Right lobe of liver (tissue), 6 donors: ENCODE results near the gene MYH6. TPM values are rescaled to one million over a fixed set of nuclear protein-coding genes. Genes with fewer than 3 reads are reported as not detected.

Experiments used
- ATAC-seq, 4 donors: fragments of 200-7000 bp; cut with Tn5 transposase; one replicate each; pipeline ENCODE4 v1.9.1; 2020; ENCODE audit warnings: mild to moderate bottlenecking in 4 of 4, moderate library complexity in 4 of 4
- DNase-seq, 3 donors: peaks; one replicate each; pipeline ENCODE4 v3.0.0-alpha.2; 2020
- H3K27ac ChIP-seq, 3 donors: fragments of 200-600 bp; one replicate each; pipeline ENCODE4 v1.8.0; 2022
- H3K27me3 ChIP-seq, 2 donors: fragments of 200-600 bp; one replicate each; pipeline ENCODE4 v1.8.0; 2022
- H3K36me3 ChIP-seq, 4 donors: fragments of 200-600 bp; sonication (generic) in 1 of 4; one replicate each; pipeline versions ENCODE4 v1.5.1 to v1.8.0; 2017 to 2022; ENCODE audit warnings: control low read depth in 1 of 4
- H3K4me1 ChIP-seq, 4 donors: fragments of 200-600 bp; sonication (generic) in 1 of 4; one replicate each; pipeline versions ENCODE4 v1.5.1 to v1.8.0; 2017 to 2022; ENCODE audit warnings: control low read depth in 1 of 4
- H3K4me3 ChIP-seq, 3 donors: fragments of 200-600 bp; one replicate each; pipeline ENCODE4 v1.8.0; 2022
- H3K9me3 ChIP-seq, 4 donors: fragments of 200-600 bp; sonication (generic) in 1 of 4; one replicate each; pipeline versions ENCODE4 v1.5.1 to v1.8.0; 2017 to 2022; ENCODE audit warnings: control low read depth in 1 of 4
- CTCF ChIP-seq, 4 donors: fragments of 200-600 bp in 3 of 4; fragments of 450-650 bp in 1 of 4; IDR thresholded peaks; one replicate each; pipeline versions ENCODE4 v1.5.1 to v1.8.0; 2016 to 2022; ENCODE audit warnings: antibody characterized with exemption in 4 of 4, mild to moderate bottlenecking in 2 of 4
- POLR2A ChIP-seq: fragments of 450-650 bp; IDR thresholded peaks from one replicate; pipeline ENCODE4 v1.6.1; 2017; ENCODE audit warnings: antibody characterized with exemption, mild to moderate bottlenecking
- WGBS: methylation state at CpG from one replicate; pipeline ENCODE4 v1.1.6; 2018; ENCODE audit warnings: low coverage, low lambda C conversion rate; ENCODE audit not compliant: insufficient coverage; ENCODE audit errors: missing lambda C conversion rate; 5-methylcytosine and 5-hydroxymethylcytosine counted together
- intact Hi-C, 2 donors: fragments of 100-400 bp; cut with DNase I; formaldehyde crosslinking; loops; one replicate each; pipeline versions ENCODE4 v1.11.2 to v1.14.1; 2022
- total RNA-seq, 6 experiments: library from RNA; depleted of rRNA in 2 of 6; stranded (reverse); fragments of >200 nt in 2 of 6; fragmentation: NEBNext Ultra II Directional in 3 of 6; extraction: Animal tissue kit (Norgen Biotek cat#: 25700) in 3 of 6; gene quantifications; one replicate each; pipeline versions ENCODE4 v1.1.0 to v1.2.4, GENCODE V29; 2016 to 2023
- donor health status: DM: no; HTN: yes; CAD: no.
- donor health status: DM: no; HTN: no; CAD: no.
- donor health status: DM: no; HTN: no; CAD: no.
- donor health status: DM: no; HTN: yes; CAD: no.
- donor health status: DM: no; HTN: yes; CAD: no.

MYH6 gene
- total RNA-seq, 6 experiments from 2014 or later: 0.07 to 1.00 (median 0.13) TPM; not detected in 1

DNA sequence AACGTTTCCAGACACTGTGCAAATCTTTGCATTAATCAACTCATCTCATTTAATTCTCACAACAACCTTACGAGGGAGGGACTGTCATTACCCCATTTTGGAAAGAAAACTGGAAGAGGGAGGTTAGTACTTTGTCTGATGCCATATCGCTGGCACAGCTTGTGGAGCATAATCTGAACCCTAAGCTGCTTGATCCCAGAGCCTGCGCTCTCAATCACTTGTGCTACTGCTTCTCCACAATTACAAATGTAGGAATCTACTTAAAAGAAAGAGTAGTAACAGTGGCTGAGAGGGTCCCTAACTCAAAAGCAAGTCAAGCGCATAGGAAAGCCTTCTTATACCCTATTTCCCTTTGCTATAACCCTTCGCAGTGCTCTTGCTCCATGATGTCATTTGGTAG, 46.3 kb downstream of the MYH6 start:
- no peak for ATAC-seq
- no peak for TF ChIP-seq POLR2A
- no peak for TF ChIP-seq CTCF (IDR thresholded peaks at IDR 0.05)
- intact Hi-C loops: no loop called here
- 44% methylated on average over 3 of the region's 6 CpGs for WGBS
- Histone ChIP-seq H3K27me3 (peaks cover 0 to 16% of the 10 kb centered on the region in 2 donors), H3K4me3 (no peak overlapping the region), H3K9me3 (no peaks in the 10 kb centered on the region), H3K36me3 (no peaks in the 10 kb centered on the region), H3K27ac (no peak overlapping the region), H3K4me1 (peaks cover 0 to 12% (median 0%) of the 10 kb centered on the region in 4 donors)
- DNase-seq: no peak

GRCh38 chr14:23361320-23361719, 46.8 kb downstream of the MYH6 start:
- no peaks in the 10 kb centered on the region for H3K36me3 ChIP-seq
- TF ChIP-seq POLR2A (no peak), CTCF (IDR thresholded peaks at IDR 0.05) (no peak)
- H3K4me1 ChIP-seq: peaks cover 0 to 12% (median 0%) of the 10 kb centered on the region in 4 donors
- intact Hi-C loops: no loop called here
- H3K4me3 ChIP-seq: no peak overlapping the region
- DNase-seq: peak in 1 of 3 donors; percentile 10
- H3K9me3 ChIP-seq: no peaks in the 10 kb centered on the region
- no peak overlapping the region for H3K27ac ChIP-seq
- peaks cover 0 to 16% of the 10 kb centered on the region in 2 donors for H3K27me3 ChIP-seq
- no peak for ATAC-seq

DNA sequence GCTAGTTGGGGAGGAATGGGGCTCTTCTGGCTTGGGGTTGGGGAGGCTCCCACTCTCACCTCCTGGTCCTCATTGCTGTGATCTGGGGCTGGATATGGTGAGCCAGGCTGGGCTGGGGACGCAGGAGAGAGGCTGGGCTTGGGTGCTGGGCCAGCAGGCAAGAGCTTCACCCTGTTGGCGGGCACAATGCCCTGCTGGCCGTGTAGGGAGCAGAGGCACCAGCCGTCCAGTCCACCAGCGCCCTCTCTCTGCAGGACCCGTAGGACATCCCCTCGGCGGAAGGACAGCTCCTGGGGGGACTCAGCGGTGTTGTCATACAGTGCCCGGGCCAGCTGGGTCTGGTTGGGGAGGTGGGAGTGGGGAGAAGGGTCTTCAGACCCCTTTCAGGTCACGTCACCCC, 47.6 kb downstream of the MYH6 start:
- ATAC-seq (peak in 1 of 4 donors; percentile 5), DNase-seq (peak in 1 of 3 donors; percentile 28)
- WGBS: 67% methylated on average over 1 of the region's 11 CpGs
- Histone ChIP-seq H3K9me3 (no peaks in the 10 kb centered on the region), H3K4me1 (peaks cover 0 to 8% (median 0%) of the 10 kb centered on the region in 4 donors), H3K27ac (no peak overlapping the region), H3K36me3 (no peaks in the 10 kb centered on the region), H3K27me3 (peaks cover 0 to 10% of the 10 kb centered on the region in 2 donors), H3K4me3 (no peak overlapping the region)
- intact Hi-C loops: no loop called here
- TF ChIP-seq POLR2A (no peak), CTCF (IDR thresholded peaks at IDR 0.05) (no peak)

- peaks cover 0 to 2% (median 0%) of the 10 kb centered on the region in 4 donors for H3K4me1 ChIP-seq
- H3K4me3 ChIP-seq: no peak overlapping the region
- ATAC-seq (no peak), DNase-seq (no peak)
- 71% methylated on average over 10 of the region's 22 CpGs for WGBS
- no peaks in the 10 kb centered on the region for H3K9me3 ChIP-seq
- no peaks in the 10 kb centered on the region for H3K36me3 ChIP-seq
- H3K27me3 ChIP-seq: peaks cover 0 to 5% of the 10 kb centered on the region in 2 donors
- intact Hi-C loops: no loop called here
- H3K27ac ChIP-seq: no peak overlapping the region
- TF ChIP-seq CTCF (IDR thresholded peaks at IDR 0.05): no peak
- no peak for TF ChIP-seq POLR2A
Measured at GRCh38 chr14:23359722-23360447, 48.2 kb downstream of the MYH6 start.
